ENCODE measurements around the gene STK32C.

GRCh38 chr10:132173185-132173584 is 134.6 kb downstream of the STK32C start:
- TF ChIP-seq CTCF (IDR thresholded peaks at IDR 0.05) (no peak), EZH2 (IDR thresholded peaks at IDR 0.05; ENCODE audit: borderline replicate concordance, insufficient read depth, low read depth, low read length, poor library complexity, severe bottlenecking) (no peak)

Measured in B cell (primary cell).